H1 (cell line): Measurements from ENCODE around the gene KLF6. TPM values are rescaled to one million over a fixed set of nuclear protein-coding genes. Genes with fewer than 3 reads are reported as not detected.

Source experiments
- CTCF ChIA-PET: fragments of 300-600 bp; sonication (Branson Sonifier 250); formaldehyde crosslinking; loops from one replicate; lab custom pipeline; 2021; ENCODE audit not compliant: partially characterized antibody; lab: Charles Lee
- POLR2A ChIA-PET: fragments of 300-600 bp; sonication (Branson Sonifier 250); formaldehyde crosslinking; loops from one replicate; lab custom pipeline; 2021; ENCODE audit warnings: inconsistent platforms; ENCODE audit not compliant: partially characterized antibody; lab: Charles Lee
- DNase-seq, 2 experiments: peaks; one replicate each; pipeline versions ENCODE4 v3.0.0 to v3.0.0-alpha.2; 2010 to 2022; ENCODE audit warnings: low spot score in 2 of 2, low read depth in 1 of 2, mixed read lengths in 1 of 2
- FAIRE-seq: peaks from 2 replicates; lab custom pipeline; 2011; peaks lifted over from hg19 to GRCh38; lab: Jason Lieb, UNC
- H2AFZ ChIP-seq: 2 replicates; pipeline ENCODE4 v1.8.1; 2012; ENCODE audit warnings: low read length, inconsistent platforms
- H2AK5ac ChIP-seq: 2 replicates; pipeline ENCODE4 v1.6.1; 2013; ENCODE audit warnings: low read depth, low read length
- H2BK120ac ChIP-seq: replicated peaks from 2 replicates; pipeline ENCODE3; 2013; ENCODE audit warnings: low read depth, low read length, inconsistent platforms
- H2BK12ac ChIP-seq: 2 replicates; pipeline ENCODE4 v1.6.1; 2013; ENCODE audit warnings: low read depth, low read length
- H2BK15ac ChIP-seq: 2 replicates; pipeline ENCODE4 v1.6.1; 2013; ENCODE audit warnings: low read length
- H2BK20ac ChIP-seq: 2 replicates; pipeline ENCODE4 v1.6.1; 2013; ENCODE audit warnings: low read length
- H2BK5ac ChIP-seq: 2 replicates; pipeline ENCODE4 v1.6.1; 2013; ENCODE audit warnings: low read depth, low read length
- H3K14ac ChIP-seq: 2 replicates; pipeline ENCODE4 v1.6.1; 2013; ENCODE audit warnings: inconsistent platforms; ENCODE audit not compliant: insufficient read length
- H3K18ac ChIP-seq: 2 replicates; pipeline ENCODE4 v1.6.1; 2013; ENCODE audit warnings: low read length; ENCODE audit errors: extremely low read depth
- H3K23ac ChIP-seq: 2 replicates; pipeline ENCODE4 v1.6.1; 2013; ENCODE audit warnings: inconsistent platforms; ENCODE audit not compliant: insufficient read length
- H3K23me2 ChIP-seq: 2 replicates; pipeline ENCODE4 v1.6.1; 2013; ENCODE audit warnings: low read depth, low read length
- H3K27ac ChIP-seq: 2 replicates; pipeline ENCODE4 v1.6.1; 2011; ENCODE audit warnings: low read depth, low read length, inconsistent platforms
- H3K27me3 ChIP-seq, 4 experiments: replicated peaks in 1 of 4; 1 replicate in 1 of 4; 2 replicates in 3 of 4; pipeline versions ENCODE4 v1.6.1 to v1.8.1; 2011 to 2013; ENCODE audit warnings: low read length in 3 of 4, mild to moderate bottlenecking in 3 of 4, inconsistent platforms in 2 of 4, mixed read lengths in 2 of 4, moderate library complexity in 1 of 4; ENCODE audit not compliant: control insufficient read depth in 3 of 4, insufficient read depth in 3 of 4; ENCODE audit errors: extremely low read depth in 1 of 4
- H3K36me3 ChIP-seq, 4 experiments: 2 replicates each; pipeline versions ENCODE4 v1.6.1 to v1.8.1; 2011 to 2013; ENCODE audit warnings: mild to moderate bottlenecking in 4 of 4, low read length in 3 of 4, moderate library complexity in 2 of 4, control low read depth in 1 of 4, inconsistent platforms in 1 of 4; ENCODE audit not compliant: insufficient read depth in 4 of 4, control insufficient read depth in 2 of 4
- H3K4ac ChIP-seq: replicated peaks from 2 replicates; pipeline ENCODE3; 2013; ENCODE audit warnings: low read length, low read depth, mixed read lengths, inconsistent platforms; ENCODE audit not compliant: insufficient read length
- H3K4me1 ChIP-seq, 4 experiments: replicated peaks in 1 of 4; 1 replicate in 1 of 4; 2 replicates in 3 of 4; pipeline versions ENCODE4 v1.6.1 to v1.8.1; 2011 to 2013; ENCODE audit warnings: low read length in 3 of 4, inconsistent platforms in 2 of 4, mixed read lengths in 1 of 4; ENCODE audit not compliant: insufficient read depth in 4 of 4, control insufficient read depth in 3 of 4
- H3K4me2 ChIP-seq, 2 experiments: 2 replicates each; pipeline versions ENCODE4 v1.6.1 to v1.8.1; 2011 to 2013; ENCODE audit warnings: low read depth in 2 of 2, low read length in 2 of 2, control low read depth in 1 of 2, inconsistent platforms in 1 of 2, mild to moderate bottlenecking in 1 of 2; ENCODE audit not compliant: insufficient read depth in 1 of 2
- H3K4me3 ChIP-seq, 4 experiments: fragments of 200-600, 300-600 bp in 1 of 4; sonication (generic), shearing (Covaris generic), sonication (Bioruptor Twin) in 1 of 4; 2 replicates each; pipeline versions ENCODE4 v1.5.1 to v1.8.1; 2011 to 2016; ENCODE audit warnings: low read length in 4 of 4, low read depth in 3 of 4, control low read depth in 2 of 4, inconsistent platforms in 2 of 4, mild to moderate bottlenecking in 2 of 4, mixed read lengths in 1 of 4, moderate library complexity in 1 of 4; ENCODE audit not compliant: insufficient read depth in 2 of 4; ENCODE audit errors: extremely low read depth in 1 of 4
- H3K56ac ChIP-seq: replicated peaks from 2 replicates; pipeline ENCODE3; 2013; ENCODE audit warnings: low read depth, mild to moderate bottlenecking, mixed read lengths, low read length, inconsistent platforms; ENCODE audit not compliant: insufficient read length
- H3K79me1 ChIP-seq: 2 replicates; pipeline ENCODE4 v1.6.1; 2013; ENCODE audit warnings: low read depth, low read length, control low read depth
- H3K79me2 ChIP-seq, 2 experiments: 2 replicates each; pipeline versions ENCODE4 v1.6.1 to v1.8.1; 2012 to 2013; ENCODE audit warnings: low read length in 2 of 2, mild to moderate bottlenecking in 2 of 2, inconsistent platforms in 1 of 2; ENCODE audit not compliant: insufficient read depth in 2 of 2, control insufficient read depth in 1 of 2
- H3K9ac ChIP-seq, 4 experiments: replicated peaks in 1 of 4; 1 replicate in 1 of 4; 2 replicates in 3 of 4; pipeline versions ENCODE4 v1.6.1 to v1.8.1; 2011 to 2013; ENCODE audit warnings: low read depth in 3 of 4, low read length in 3 of 4, control low read depth in 2 of 4, mild to moderate bottlenecking in 2 of 4, moderate library complexity in 2 of 4, inconsistent platforms in 1 of 4; ENCODE audit errors: extremely low read depth in 1 of 4
- H3K9me3 ChIP-seq, 2 experiments: 2 replicates each; pipeline versions ENCODE4 v1.6.1 to v1.8.1; 2012 to 2013; ENCODE audit warnings: mild to moderate bottlenecking in 2 of 2, moderate library complexity in 2 of 2, control low read depth in 1 of 2, inconsistent platforms in 1 of 2, low read depth in 1 of 2, low read length in 1 of 2, mixed read lengths in 1 of 2; ENCODE audit not compliant: insufficient read depth in 2 of 2
- H4K20me1 ChIP-seq, 2 experiments: replicated peaks in 1 of 2; 2 replicates each; pipeline versions ENCODE3 to v1.8.1; 2011 to 2013; ENCODE audit warnings: inconsistent platforms in 2 of 2, low read length in 2 of 2, mild to moderate bottlenecking in 1 of 2; ENCODE audit not compliant: insufficient read depth in 2 of 2, control insufficient read depth in 1 of 2
- H4K5ac ChIP-seq: 2 replicates; pipeline ENCODE4 v1.6.1; 2013; ENCODE audit warnings: low read length, low read depth, mixed read lengths, inconsistent platforms; ENCODE audit not compliant: insufficient read length
- H4K8ac ChIP-seq: 2 replicates; pipeline ENCODE4 v1.8.0; 2013; ENCODE audit warnings: mild to moderate bottlenecking, moderate library complexity, low read length, inconsistent platforms; ENCODE audit not compliant: insufficient read depth; ENCODE audit errors: extremely low read depth
- H4K91ac ChIP-seq: replicated peaks from 2 replicates; pipeline ENCODE3; 2013; ENCODE audit warnings: low read length, mixed read lengths, inconsistent platforms; ENCODE audit not compliant: insufficient read length
- ASH2L ChIP-seq: fragments of 200-600, 300-600 bp; sonication (generic); IDR thresholded peaks from one replicate; pipeline ENCODE4 v1.7.1; 2017; ENCODE audit warnings: low read length
- SUZ12 ChIP-seq: fragments of 200-600 bp; sonication (generic); IDR thresholded peaks from 2 replicates; pipeline ENCODE4 v1.6.1; 2012; ENCODE audit warnings: mild to moderate bottlenecking, inconsistent platforms, low read length, moderate library complexity, mixed read lengths
- WGBS, 2 experiments: shearing (Covaris generic) in 1 of 2; methylation state at CpG; one replicate each; pipeline versions ENCODE4 v1.1.6 to v1.1.7; 2013 to 2015; ENCODE audit warnings: low lambda C conversion rate in 2 of 2, mixed read lengths in 2 of 2, inconsistent platforms in 1 of 2, low coverage in 1 of 2, missing lambda C conversion rate in 1 of 2; ENCODE audit not compliant: insufficient replicate concordance in 2 of 2, insufficient coverage in 1 of 2, insufficient read length in 1 of 2; ENCODE audit errors: extremely low coverage in 1 of 2, missing lambda C conversion rate in 1 of 2; 5-methylcytosine and 5-hydroxymethylcytosine counted together
- polyA plus RNA-seq, 7 experiments: library from polyadenylated mRNA; depleted of rRNA in 3 of 7; stranded (reverse) in 5 of 7; unstranded in 2 of 7; fragments of >200 nt in 5 of 7; fragments of 200-250 nt in 2 of 7; gene quantifications; 1 replicate in 5 of 7; 2 replicates in 1 of 7; 4 replicates in 1 of 7; pipeline versions ENCODE4 v1.2.1 to v1.2.3, GENCODE V29; 2011 to 2013; ENCODE audit warnings: missing spikeins in 2 of 7, mixed read lengths in 2 of 7
- total RNA-seq: library from RNA; stranded (reverse); fragmentation: NEBNext Ultra II Directional; extraction: Animal tissue kit (Norgen Biotek cat#: 25700); gene quantifications from 2 replicates; pipeline ENCODE4 v1.2.1, GENCODE V29; 2021

KLF6 gene
- total and polyA plus RNA-seq, 2 of the 8 experiments (the other 6 are each of a cell fraction or from before 2014, with no cell fraction given) = 5.7 to 19.5 TPM

DNA sequence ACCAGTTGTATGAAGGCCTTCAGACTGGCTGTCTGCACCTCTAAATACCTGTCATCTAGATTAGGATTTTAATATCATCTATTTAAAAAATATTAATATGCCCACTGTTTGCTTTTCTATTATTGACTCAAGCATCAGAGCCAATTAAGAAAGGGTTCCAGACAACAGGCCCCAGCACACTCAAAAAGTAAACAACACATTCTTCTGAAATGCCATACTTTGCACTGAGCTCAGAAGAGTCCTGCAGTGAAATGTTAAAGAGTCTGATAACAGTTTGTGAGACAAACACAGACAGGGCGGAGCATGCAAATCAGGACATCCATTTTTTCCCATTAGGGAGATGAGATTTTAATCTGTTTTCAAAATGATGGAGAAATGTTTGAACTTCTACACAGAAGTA is 45.9 kb upstream of the KLF6 start:
- Histone ChIP-seq H3K9ac (no peak overlapping the region), H2BK12ac (no peak overlapping the region), H2BK20ac (no peak overlapping the region), H4K91ac (no peak overlapping the region), H3K56ac (no peak overlapping the region), H3K4me1 (peaks cover 4 to 14% (median 9%) of the 10 kb centered on the region in 4 experiments), H3K23ac (no peak overlapping the region), H3K36me3 (no peaks in the 10 kb centered on the region), H2AK5ac (no peak overlapping the region), H3K23me2 (peaks cover 5% of the 10 kb centered on the region), H2BK120ac (no peak overlapping the region), H3K4me2 (no peak overlapping the region), H3K14ac (no peak overlapping the region), H4K8ac (no peak overlapping the region), H3K79me2 (no peaks in the 10 kb centered on the region), H2AFZ (no peak overlapping the region), H3K9me3 (no peaks in the 10 kb centered on the region), H2BK15ac (no peak overlapping the region), H3K27ac (no peak overlapping the region), H3K4ac (no peak overlapping the region), H4K20me1 (peaks cover 0 to 1% of the 10 kb centered on the region in 2 experiments), H3K18ac (no peak overlapping the region), H3K79me1 (no peaks in the 10 kb centered on the region), H3K27me3 (no peaks in the 10 kb centered on the region; a peak in 1 of 7 replicates), H2BK5ac (no peak overlapping the region), H3K4me3 (no peak overlapping the region), H4K5ac (no peak overlapping the region)
- WGBS, 2 experiments = 92% methylated on average over 1 of the region's 1 CpG; no CpG with 5 or more reads in 1 of the 2 experiments
- ChIA-PET CTCF (no interaction called here), POLR2A (no interaction called here)
- FAIRE-seq (no peak), DNase-seq (no peak)
- TF ChIP-seq SUZ12 = no peak
- no peak for TF ChIP-seq ASH2L
- TF ChIP-seq, all 59 proteins: peak for 0
